GM11168 (cell line): Measurements from ENCODE around the gene MCCD1.
"Not testable (repeated sequence)": the region's sequence is repeated elsewhere in the genome, so short reads cannot be mapped to it uniquely, and the experiment has no call there.

Experiments
- in situ Hi-C: fragments of 300-500 bp; cut with MboI; formaldehyde crosslinking; loops from one replicate; pipeline ENCODE4 v1.12.0; 2022; ENCODE audit warnings: low sequenced_read_pairs; ENCODE audit not compliant: unreplicated experiment

The MCCD1 gene

GRCh38 chr6:31541059-31541657, 12.4 kb downstream of the MCCD1 start:
- in situ Hi-C loops, result loop anchor here (5.0 kb wide), 1 partner anchor 49 kb away; no protein-coding TSS in a partner anchor

DNA sequence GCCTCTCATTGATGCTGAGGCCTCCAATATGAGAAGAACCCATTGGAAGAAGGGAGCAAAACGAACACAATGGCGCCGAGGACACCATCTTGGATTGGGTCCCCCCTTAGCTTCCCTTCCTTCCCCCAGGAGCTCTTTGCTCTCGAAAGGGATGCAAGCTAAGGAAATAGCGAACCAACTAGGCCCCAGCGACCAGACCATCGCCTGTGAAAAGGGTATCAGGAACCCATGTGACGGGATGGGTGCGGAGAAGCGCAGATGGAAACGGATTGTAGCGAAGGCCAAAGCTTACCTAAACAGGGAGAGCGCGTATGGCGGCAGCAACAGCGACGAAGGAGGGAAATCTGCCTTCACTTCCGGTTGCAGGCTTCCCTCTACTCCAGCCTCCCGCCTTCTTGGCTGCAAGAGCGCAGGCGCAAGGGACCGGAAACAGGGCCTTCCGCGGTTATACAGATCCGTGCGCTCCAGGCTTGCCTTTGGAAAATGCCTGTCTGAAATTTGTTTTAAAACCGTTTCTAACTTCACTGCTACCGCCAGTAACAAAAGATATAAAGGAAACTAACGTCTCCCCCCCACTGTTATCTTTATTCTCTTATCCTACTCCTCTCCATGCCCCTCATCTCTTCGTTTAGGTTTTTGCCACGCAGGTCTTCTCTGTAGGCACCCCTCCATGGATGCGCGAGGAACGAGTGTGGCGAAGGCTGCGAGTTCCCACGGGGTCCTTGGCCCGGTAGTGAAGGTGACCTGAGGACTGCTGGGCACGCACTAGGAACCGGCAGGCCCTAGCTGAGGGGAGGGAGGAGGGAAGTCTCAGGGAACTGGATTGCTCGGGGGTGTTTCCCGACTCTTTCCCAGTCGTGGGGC, 13.1 kb downstream of the MCCD1 start, which contains the start of gene DDX39B:
Gene DDX39B (minus strand): TSS at position 346 of the 864 bp plus-strand sequence. CDS start 1,471 bp downstream, outside the sequence.
- in situ Hi-C loops, result loop anchor here (5.0 kb wide), 1 partner anchor 50 kb away; no protein-coding TSS in a partner anchor

DNA sequence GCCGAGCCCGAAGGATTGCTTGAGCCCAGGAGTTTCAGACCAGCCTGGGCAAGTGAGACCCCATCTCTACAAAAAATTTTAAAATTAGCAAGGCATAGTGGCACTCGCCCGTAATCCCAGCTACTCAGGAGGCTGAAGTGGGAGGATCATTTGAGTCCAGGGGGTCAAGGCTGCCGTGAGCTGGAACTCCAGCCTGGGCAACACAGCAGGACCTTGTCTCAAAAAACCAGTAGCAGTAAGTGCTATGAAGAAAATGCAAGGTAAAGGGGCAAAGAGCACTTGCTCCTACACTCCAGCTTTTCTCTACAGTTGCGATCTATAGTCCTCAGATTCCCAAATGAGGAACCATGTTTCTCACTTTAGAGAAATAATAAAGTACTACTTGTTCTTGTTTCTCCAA, 14.9 kb downstream of the MCCD1 start:
- in situ Hi-C loops, result loop anchor here (5.0 kb wide), 1 partner anchor 51 kb away; no protein-coding TSS in a partner anchor

- in situ Hi-C loops, result loop anchor here (5.0 kb wide), 2 partner anchors 48 to 52 kb away; partner anchors contain the start of gene NCR3
These were observed 15.9 kb downstream of the MCCD1 start for GRCh38 chr6:31544676-31545075.

- in situ Hi-C loops, result loop anchor here (5.0 kb wide), 1 partner anchor 47 kb away; the partner anchor contains the start of gene NCR3
These were observed 16.5 kb downstream of the MCCD1 start for GRCh38 chr6:31545291-31545690.

DNA sequence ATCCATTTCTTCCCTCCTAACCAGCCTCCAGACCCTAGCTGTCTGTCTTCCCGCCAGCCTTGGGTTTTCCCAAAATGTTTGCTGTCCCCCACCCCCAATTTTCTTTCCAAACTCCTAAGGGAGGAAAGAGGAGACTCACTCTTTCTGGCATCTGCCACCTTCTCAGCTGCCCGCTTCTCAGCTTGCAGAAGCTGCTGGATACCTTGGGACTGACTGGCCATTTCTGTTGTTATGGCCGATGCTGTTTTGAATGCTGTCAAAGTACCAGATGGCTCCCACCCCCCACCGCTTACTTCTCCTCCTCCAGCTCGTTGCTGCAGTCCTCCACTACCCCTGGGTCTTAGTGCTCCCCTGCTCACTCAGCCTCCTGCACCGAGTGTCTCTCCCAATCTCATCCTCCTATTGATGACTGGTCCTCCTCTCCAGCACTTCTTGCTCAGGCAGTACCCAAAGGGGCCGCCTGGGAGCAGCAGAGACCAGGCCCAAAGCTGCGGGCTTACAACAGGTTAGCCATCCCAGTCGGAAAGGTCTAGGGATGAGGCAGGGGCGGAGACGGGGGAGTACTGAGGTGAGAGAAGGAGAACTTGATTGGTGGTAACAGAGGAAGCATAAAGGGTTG, 17.7 kb downstream of the MCCD1 start, which contains the start of gene ATP6V1G2:
Gene ATP6V1G2 (minus strand): TSS at position 270 of the 619 bp plus-strand sequence. CDS start 49 bp downstream, at position 221.
- in situ Hi-C loops, result loop anchor here (5.0 kb wide), 1 partner anchor 46 kb away; the partner anchor contains the start of gene NCR3

DNA sequence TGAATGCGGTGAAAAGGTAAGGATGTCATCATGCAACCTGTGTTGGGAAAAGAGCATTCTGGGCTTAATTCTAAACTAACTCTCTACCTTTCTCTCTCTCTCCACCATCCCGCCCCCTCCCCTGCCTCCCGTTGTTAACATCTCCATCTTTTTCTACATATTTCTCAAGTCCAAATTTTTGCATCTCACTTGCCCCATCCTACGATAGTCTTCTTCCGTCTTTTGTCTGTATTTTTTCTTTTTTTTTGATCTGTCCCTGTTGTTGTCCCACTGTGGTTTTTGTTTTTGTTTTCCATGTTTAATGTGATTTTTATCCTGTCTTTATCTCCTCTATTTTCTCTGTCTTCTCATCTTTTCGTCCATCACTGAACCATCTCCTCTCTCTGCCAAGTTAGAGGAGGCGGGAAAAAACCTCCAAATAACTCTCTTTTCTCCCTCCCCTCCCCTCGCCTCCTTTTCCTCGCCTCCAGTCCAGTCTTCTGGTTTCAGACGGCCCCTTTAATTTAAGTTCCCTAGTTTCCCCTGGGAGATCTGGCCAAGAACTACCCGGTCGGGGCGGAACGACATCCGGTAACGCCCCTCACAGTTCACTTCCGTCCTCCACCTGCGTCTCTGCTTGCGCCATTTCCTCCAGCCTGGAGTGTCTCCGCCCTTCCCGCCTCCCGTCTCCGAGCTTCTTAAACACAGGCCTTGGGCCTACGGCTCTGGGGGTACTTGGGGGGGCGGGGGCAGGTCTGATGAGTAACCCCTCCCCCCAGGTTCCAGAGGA, 18.4 kb downstream of the MCCD1 start, which contains the start of gene NFKBIL1:
Gene NFKBIL1 (plus strand): TSS at position 651 of the 769 bp plus-strand sequence. CDS start 87 bp downstream, at position 738.
- in situ Hi-C loops, result loop anchor here (5.0 kb wide), 1 partner anchor 45 kb away; the partner anchor contains the start of gene NCR3

DNA sequence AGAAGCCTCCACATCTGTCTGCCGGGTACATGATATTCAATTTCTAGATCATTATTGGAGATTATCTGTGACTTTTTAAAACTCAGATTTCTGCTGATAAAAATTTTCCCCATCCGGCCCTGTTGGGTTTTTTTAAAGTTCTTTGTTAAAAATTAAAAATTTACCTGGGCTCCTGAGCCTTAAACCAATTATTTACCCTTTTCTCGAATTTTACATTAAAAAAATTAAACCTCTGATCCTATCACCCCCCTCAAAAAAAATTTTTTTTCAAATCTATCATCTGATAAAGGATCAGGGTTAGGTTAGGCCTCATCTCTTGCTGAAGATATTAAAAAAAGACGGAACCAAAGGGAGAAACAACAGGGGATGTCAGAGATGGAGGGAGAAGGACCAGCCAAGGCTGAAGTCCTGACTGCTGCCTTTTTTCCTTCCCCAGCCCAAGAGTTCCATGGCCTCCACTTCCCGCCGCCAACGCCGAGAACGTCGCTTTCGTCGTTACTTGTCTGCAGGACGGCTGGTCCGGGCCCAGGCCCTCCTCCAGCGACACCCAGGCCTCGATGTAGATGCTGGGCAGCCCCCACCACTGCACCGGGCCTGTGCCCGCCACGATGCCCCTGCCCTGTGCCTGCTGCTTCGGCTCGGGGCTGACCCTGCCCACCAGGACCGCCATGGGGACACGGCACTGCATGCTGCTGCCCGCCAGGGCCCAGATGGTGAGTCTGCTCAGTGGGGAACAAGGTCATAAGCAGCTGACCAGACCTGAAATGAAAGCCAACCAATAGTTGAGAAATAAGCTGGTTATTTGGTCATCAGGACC, 19.2 kb downstream of the MCCD1 start:
- in situ Hi-C loops, result loop anchor here (5.0 kb wide), 1 partner anchor 44 kb away; the partner anchor contains the start of gene NCR3

DNA sequence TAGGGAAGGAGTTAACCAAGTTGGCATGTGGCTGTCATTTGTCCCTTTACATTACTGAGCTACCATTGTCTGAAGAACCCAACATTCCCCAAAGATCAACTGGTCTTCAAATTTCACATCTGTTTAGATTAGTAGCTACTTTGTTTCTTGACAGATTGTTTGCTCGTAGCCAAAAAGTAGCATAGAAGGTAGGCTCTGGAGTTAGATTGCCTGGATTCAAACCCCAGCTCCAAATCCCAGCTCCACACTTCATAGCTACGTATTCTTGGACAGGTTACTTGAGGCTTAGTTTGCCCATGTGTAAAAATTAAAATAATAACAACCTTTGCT, 19.7 kb downstream of the MCCD1 start:
- in situ Hi-C loops, result loop anchor here (5.0 kb wide), 1 partner anchor 44 kb away; the partner anchor contains the start of gene NCR3

DNA sequence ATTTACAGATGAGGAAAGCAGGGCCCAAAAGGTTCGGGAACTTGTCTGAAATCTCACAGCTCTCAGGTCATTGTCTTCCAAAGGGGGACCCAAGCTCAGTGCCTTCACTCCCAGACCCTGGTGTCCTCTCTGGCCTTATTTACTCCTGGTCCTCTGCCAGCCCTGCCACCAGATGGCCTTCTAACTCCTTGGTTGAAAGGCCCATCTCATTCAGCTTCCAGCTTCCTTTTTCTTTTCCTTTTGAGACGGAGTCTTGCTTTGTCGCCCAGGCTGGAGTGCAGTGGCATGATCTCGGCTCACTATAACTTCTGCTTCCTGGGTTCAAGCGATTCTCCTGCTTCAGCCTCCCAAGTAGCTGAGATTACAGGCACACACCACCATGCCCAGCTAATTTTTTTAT, 22.6 kb downstream of the MCCD1 start:
- in situ Hi-C loops, result not testable (repeated sequence)

- in situ Hi-C loops, result no loop called here
These were observed 27.5 kb downstream of the MCCD1 start for GRCh38 chr6:31556307-31556706.

DNA sequence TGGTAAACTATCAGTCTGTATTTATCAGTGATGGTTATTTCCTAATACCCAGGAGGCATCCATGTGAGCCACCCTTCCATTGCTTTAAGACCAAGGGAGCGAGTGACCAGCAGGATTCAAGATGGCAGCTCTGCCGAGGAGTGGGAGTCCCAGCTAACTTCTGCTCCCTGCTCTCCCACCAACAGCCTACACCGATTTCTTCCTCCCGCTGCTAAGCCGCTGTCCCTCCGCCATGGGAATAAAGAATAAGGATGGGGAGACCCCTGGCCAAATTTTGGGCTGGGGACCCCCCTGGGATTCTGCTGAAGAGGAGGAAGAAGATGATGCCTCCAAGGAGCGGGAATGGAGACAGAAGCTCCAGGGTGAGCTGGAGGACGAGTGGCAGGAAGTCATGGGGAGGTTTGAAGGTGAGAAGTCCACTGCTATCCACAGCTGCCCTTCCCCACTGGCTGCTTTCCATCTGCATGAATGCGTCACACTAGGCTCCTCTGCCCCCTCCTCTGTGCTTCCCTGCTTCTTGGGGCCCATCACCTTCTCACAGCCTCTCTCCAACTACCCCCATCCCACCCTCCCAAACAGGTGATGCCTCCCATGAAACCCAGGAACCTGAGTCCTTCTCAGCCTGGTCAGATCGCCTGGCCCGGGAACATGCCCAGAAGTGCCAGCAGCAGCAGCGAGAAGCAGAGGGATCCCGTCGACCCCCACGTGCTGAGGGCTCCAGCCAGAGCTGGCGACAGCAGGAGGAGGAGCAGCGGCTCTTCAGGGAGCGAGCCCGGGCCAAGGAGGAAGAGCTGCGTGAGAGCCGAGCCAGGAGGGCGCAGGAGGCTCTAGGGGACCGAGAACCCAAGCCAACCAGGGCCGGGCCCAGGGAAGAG, 28.9 kb downstream of the MCCD1 start:
- in situ Hi-C loops, result no loop called here

DNA sequence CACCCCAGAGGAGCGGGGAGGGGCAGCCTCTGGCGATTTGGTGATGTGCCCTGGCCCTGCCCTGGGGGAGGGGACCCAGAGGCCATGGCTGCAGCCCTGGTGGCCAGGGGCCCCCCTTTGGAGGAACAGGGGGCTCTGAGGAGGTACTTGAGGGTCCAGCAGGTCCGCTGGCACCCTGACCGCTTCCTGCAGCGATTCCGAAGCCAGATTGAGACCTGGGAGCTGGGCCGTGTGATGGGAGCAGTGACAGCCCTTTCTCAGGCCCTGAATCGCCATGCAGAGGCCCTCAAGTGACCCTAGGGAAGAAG, 29.5 kb downstream of the MCCD1 start:
- in situ Hi-C loops, result no loop called here

DNA sequence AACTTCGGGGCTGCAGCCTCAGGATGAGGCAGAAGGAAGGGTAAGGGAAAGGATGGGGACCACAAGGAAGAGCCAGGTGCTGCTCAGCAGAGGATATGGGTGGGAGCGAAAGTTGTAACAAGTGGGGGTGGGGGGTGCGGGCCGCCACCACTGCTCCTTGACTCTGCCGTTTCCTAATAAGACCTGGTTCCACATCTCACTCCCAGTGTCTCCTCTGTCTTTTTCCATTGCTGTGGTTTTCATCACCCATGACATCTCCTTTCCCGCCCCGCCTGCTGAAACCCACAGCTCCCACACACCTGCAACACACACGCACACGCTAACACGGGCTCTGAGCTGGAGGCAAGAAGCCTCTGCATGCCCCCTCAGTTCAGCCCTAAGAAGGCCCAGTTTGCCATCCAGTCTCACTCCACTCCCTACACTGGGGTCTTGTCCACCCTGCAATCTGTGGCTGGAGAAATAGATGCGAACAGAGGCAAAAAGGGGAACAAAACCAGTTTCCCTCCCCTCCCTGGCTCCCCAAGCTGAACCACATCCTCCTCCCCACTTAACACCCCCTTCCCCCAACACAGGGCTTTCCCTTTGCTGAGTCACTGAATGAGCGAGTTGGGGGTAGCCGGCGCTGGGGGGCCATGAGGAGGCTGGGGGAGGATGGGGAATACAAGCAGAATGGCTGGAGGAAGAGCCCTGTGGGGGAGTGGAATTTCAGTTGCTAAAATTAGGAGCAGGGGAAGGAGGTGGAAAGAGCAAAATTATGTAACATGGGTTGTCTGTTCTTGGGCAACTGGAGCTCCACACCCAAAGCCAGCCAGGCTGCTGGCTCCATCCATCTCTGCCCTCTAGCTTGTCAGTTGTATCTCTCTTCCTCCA, 30.1 kb downstream of the MCCD1 start:
- in situ Hi-C loops, result no loop called here

DNA sequence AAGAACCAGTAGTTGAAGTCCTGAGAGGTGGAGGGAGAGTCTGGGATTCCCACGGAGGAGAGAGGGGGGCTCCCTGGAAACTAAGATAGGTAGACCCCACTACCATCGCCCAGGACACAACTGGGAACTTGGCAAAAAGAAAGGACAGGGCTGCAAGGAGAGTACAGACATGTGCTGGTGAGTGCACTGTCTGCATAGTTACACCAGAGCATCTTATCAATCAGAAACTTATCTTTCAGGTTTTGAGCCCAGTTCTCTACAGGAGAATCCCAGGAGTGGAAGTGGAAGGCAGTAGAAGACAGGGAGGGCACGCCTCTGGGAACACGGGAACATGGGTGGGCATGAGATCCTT, 30.8 kb downstream of the MCCD1 start:
- in situ Hi-C loops, result no loop called here

DNA sequence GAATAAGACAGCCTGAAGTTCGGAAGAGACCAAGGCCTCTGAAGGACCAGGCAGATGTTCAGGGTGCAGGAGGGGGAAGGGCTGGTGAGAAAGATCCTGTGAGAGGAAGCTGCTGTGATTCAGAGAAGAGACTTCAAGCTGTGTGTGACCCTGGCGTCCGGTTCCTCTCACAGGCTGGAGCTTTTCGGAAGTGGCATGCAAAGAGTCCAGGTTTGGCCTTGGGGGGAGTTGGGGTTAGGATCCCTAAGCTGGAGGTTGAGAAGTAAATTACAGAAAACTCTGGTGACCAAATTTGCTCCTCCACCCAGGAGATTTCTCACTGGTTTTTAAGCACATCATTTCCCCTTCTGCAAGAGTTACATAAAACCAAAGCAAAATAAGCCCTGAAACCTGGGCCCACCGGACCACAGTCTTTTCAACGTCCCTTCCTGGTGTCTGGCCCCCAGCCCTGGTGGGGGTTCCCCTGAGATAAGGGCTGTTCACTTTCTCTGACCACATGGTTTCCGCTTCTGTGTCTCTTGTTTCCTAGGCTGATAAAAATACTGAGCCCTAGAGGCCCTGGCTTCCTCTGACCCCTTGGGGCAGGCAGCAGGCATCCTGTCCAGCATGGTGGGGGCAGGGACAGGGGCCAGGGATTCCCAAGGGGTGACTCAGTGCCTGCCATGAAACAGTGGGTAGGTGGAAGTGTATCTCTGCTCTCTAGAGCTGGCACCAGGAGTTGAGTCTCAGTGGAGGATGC, 31.4 kb downstream of the MCCD1 start:
- in situ Hi-C loops, result no loop called here

- in situ Hi-C loops, result no loop called here
These were observed 31.9 kb downstream of the MCCD1 start for GRCh38 chr6:31560697-31561058.
